Keratinocyte (primary cell): ENCODE measurements around the gene CXCL1. TPM values are rescaled to one million over a fixed set of nuclear protein-coding genes. Genes with fewer than 3 reads are reported as not detected.

Experiments
- DNase-seq: peaks from one replicate; pipeline ENCODE4 v3.0.0-alpha.2; 2011; ENCODE audit warnings: low read depth, missing footprints, low spot score
- FAIRE-seq: peaks from 2 replicates; lab custom pipeline; 2011; peaks lifted over from hg19 to GRCh38; lab: Jason Lieb, UNC
- H2AFZ ChIP-seq: 2 replicates; pipeline ENCODE4 v1.6.0; 2012; ENCODE audit warnings: low read length, control low read depth, inconsistent platforms; ENCODE audit not compliant: control insufficient read depth
- H3K27ac ChIP-seq: 2 replicates; pipeline ENCODE4 v1.5.1; 2011; ENCODE audit warnings: low read length; ENCODE audit not compliant: control insufficient read depth, insufficient read depth
- H3K27me3 ChIP-seq: 3 replicates; pipeline ENCODE4 v1.6.0; 2011; ENCODE audit warnings: low read length; ENCODE audit not compliant: control insufficient read depth, insufficient read depth; ENCODE audit errors: extremely low read depth
- H3K36me3 ChIP-seq, 2 experiments: 2 replicates in 1 of 2; 3 replicates in 1 of 2; pipeline ENCODE4 v1.5.1; 2011; ENCODE audit warnings: low read length in 2 of 2, mild to moderate bottlenecking in 1 of 2; ENCODE audit not compliant: control insufficient read depth in 2 of 2, insufficient read depth in 2 of 2; ENCODE audit errors: extremely low read depth in 1 of 2
- H3K4me1 ChIP-seq: 3 replicates; pipeline ENCODE4 v1.5.1; 2011; ENCODE audit warnings: low read length; ENCODE audit not compliant: control insufficient read depth, insufficient read depth; ENCODE audit errors: extremely low read depth
- H3K4me2 ChIP-seq: 3 replicates; pipeline ENCODE4 v1.6.0; 2011; ENCODE audit warnings: low read depth, low read length; ENCODE audit not compliant: control insufficient read depth, insufficient read depth; ENCODE audit errors: extremely low read depth
- H3K4me3 ChIP-seq, 3 experiments: fragments of 200-600 bp in 1 of 3; sonication (generic) in 1 of 3; 2 replicates in 2 of 3; 3 replicates in 1 of 3; pipeline ENCODE4 v1.5.1; 2011 to 2016; ENCODE audit warnings: low read length in 3 of 3, mild to moderate bottlenecking in 3 of 3, control low read depth in 2 of 3, inconsistent platforms in 1 of 3, low read depth in 1 of 3, mixed read lengths in 1 of 3, mixed run types in 1 of 3, moderate library complexity in 1 of 3; ENCODE audit not compliant: control insufficient read depth in 2 of 3, insufficient read depth in 2 of 3; ENCODE audit errors: extremely low read depth in 1 of 3
- H3K79me2 ChIP-seq: 2 replicates; pipeline ENCODE4 v1.6.0; 2012; ENCODE audit warnings: low read length; ENCODE audit not compliant: control insufficient read depth, insufficient read depth
- H3K9ac ChIP-seq: 3 replicates; pipeline ENCODE4 v1.6.0; 2011; ENCODE audit warnings: low read length; ENCODE audit not compliant: control insufficient read depth, insufficient read depth; ENCODE audit errors: extremely low read depth
- H3K9me1 ChIP-seq: 3 replicates; pipeline ENCODE4 v1.6.0; 2011; ENCODE audit warnings: low read length; ENCODE audit not compliant: control insufficient read depth, insufficient read depth; ENCODE audit errors: extremely low read depth
- H3K9me3 ChIP-seq: 2 replicates; pipeline ENCODE4 v1.5.1; 2012; ENCODE audit warnings: low read depth, low read length; ENCODE audit not compliant: control insufficient read depth
- H4K20me1 ChIP-seq: 3 replicates; pipeline ENCODE4 v1.6.0; 2011; ENCODE audit warnings: low read length; ENCODE audit not compliant: control insufficient read depth, insufficient read depth; ENCODE audit errors: extremely low read depth
- CTCF ChIP-seq, 3 experiments: IDR thresholded peaks in 1 of 3; conservative IDR thresholded peaks in 1 of 3; optimal IDR thresholded peaks in 1 of 3; 2 replicates in 2 of 3; 3 replicates in 1 of 3; pipeline versions ENCODE3 to v1.5.1; 2011; ENCODE audit warnings: low read length in 3 of 3, mild to moderate bottlenecking in 3 of 3, moderate library complexity in 2 of 3, control low read depth in 1 of 3, inconsistent platforms in 1 of 3; ENCODE audit not compliant: insufficient read depth in 2 of 3; ENCODE audit errors: extremely low read depth in 1 of 3
- EZH2 ChIP-seq: IDR thresholded peaks from one replicate; pipeline ENCODE4 v1.6.1; 2012; ENCODE audit warnings: inconsistent platforms, mild to moderate bottlenecking, low read length, moderate library complexity
- dilution Hi-C: fragments of 300-500 bp; cut with MboI; formaldehyde crosslinking; loops from one replicate; pipeline ENCODE4 v1.7.0; 2020; ENCODE audit warnings: low sequenced_read_pairs; ENCODE audit not compliant: extremely low pct_ligation_motif_present
- polyA plus RNA-seq, 5 experiments: library from polyadenylated mRNA; depleted of rRNA in 3 of 5; stranded (reverse) in 3 of 5; stranded (forward) in 1 of 5; unstranded in 1 of 5; fragments of >200 nt; gene quantifications; 1 replicate in 1 of 5; 2 replicates in 3 of 5; 3 replicates in 1 of 5; pipeline versions ENCODE4 v1.2.1 to v1.2.3, GENCODE V29; 2011 to 2012; ENCODE audit warnings: missing spikeins in 2 of 5, low read depth in 1 of 5, low replicate concordance in 1 of 5

Gene CXCL1
- polyA plus RNA-seq, 1 donor (not counting 4 experiments of a cell fraction or from before 2014, with no cell fraction given), result 35.5 TPM

DNA sequence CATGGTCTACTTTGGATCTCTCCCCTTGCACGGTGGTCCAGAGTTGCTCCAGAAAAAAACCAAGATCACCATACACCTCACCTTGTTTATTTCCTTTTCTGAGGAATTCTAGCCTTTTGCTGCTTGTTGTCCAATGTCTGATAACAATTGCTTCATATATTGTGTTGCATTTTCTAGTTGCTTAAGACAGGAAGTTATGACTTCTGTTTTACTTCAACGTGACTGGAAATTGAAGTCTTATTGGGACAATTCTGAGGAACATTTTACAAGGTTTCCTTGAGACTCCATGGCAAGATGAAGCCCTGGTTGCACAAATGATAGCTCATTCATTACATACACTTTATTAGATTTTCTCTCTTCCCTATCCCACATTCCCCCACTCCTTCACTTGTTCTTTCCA, 5.2 kb downstream of the CXCL1 start:
- Histone ChIP-seq H2AFZ (no peak overlapping the region), H3K4me1 (peaks cover 10% of the 10 kb centered on the region), H3K36me3 (peaks cover 0 to 2% of the 10 kb centered on the region in 2 experiments), H3K27me3 (no peaks in the 10 kb centered on the region), H3K4me2 (no peak overlapping the region), H3K9ac (no peak overlapping the region), H3K27ac (no peak overlapping the region), H4K20me1 (no peaks in the 10 kb centered on the region), H3K9me3 (no peaks in the 10 kb centered on the region), H3K79me2 (no peaks in the 10 kb centered on the region), H3K9me1 (no peaks in the 10 kb centered on the region), H3K4me3 (no peak overlapping the region)
- no peak for TF ChIP-seq CTCF (optimal IDR thresholded peaks at IDR 0.05 in 1 of 3, IDR thresholded peaks at IDR 0.05 in 1 of 3, conservative IDR thresholded peaks at IDR 0.05 in 1 of 3; ENCODE audit: extremely low read depth in 1 of 3, insufficient read depth in 2 of 3, low read length in 3 of 3)
- TF ChIP-seq EZH2, result no peak
- DNase-seq, result no peak
- no peak for FAIRE-seq
- dilution Hi-C loops, result no loop called here

GRCh38 chr4:73875401-73875800, 6.2 kb downstream of the CXCL1 start:
- TF ChIP-seq CTCF (optimal IDR thresholded peaks at IDR 0.05 in 1 of 3, IDR thresholded peaks at IDR 0.05 in 1 of 3, conservative IDR thresholded peaks at IDR 0.05 in 1 of 3; ENCODE audit: extremely low read depth in 1 of 3, insufficient read depth in 2 of 3, low read length in 3 of 3) (no peak), EZH2 (no peak)
- H3K36me3 ChIP-seq, result no peaks in the 10 kb centered on the region
- H3K4me2 ChIP-seq, result no peak overlapping the region
- no peak overlapping the region for H3K9ac ChIP-seq
- no peak overlapping the region for H2AFZ ChIP-seq
- H3K9me3 ChIP-seq, result no peaks in the 10 kb centered on the region
- H3K4me1 ChIP-seq, result peaks cover 3% of the 10 kb centered on the region
- H3K27me3 ChIP-seq, result no peaks in the 10 kb centered on the region
- H3K4me3 ChIP-seq, result no peak overlapping the region
- no peaks in the 10 kb centered on the region for H3K9me1 ChIP-seq
- no peaks in the 10 kb centered on the region for H3K79me2 ChIP-seq
- DNase-seq (no peak), FAIRE-seq (no peak)
- H4K20me1 ChIP-seq, result no peaks in the 10 kb centered on the region
- no peak overlapping the region for H3K27ac ChIP-seq
- dilution Hi-C loops, result no loop called here
